Heart right ventricle (tissue), 16 donors: ENCODE measurements around the gene HORMAD2. TPM values are rescaled to one million over a fixed set of nuclear protein-coding genes. Genes with fewer than 3 reads are reported as not detected.

ENCODE experiments used
- ATAC-seq, 8 donors: fragments of 200-7000 bp; cut with Tn5 transposase; one replicate each; pipeline ENCODE4 v1.9.1; 2020; ENCODE audit warnings: mild to moderate bottlenecking in 8 of 8, moderate library complexity in 8 of 8, moderate number of reproducible peaks in 1 of 8
- DNase-seq, 2 donors: peaks; one replicate each; pipeline ENCODE4 v3.0.0-alpha.2; 2020
- H3K27ac ChIP-seq, 10 donors: fragments of 200-600 bp; sonication (generic) in 2 of 10; one replicate each; pipeline versions ENCODE4 v1.5.0 to v1.8.0; 2020 to 2022; ENCODE audit warnings: mild to moderate bottlenecking in 3 of 10
- H3K27me3 ChIP-seq, 7 donors: fragments of 200-600 bp; one replicate each; pipeline ENCODE4 v1.8.0; 2021 to 2022; ENCODE audit warnings: mild to moderate bottlenecking in 2 of 7
- H3K36me3 ChIP-seq, 9 donors: fragments of 200-600 bp; sonication (generic) in 1 of 9; one replicate each; pipeline versions ENCODE4 v1.5.0 to v1.8.0; 2020 to 2022; ENCODE audit warnings: mild to moderate bottlenecking in 2 of 9
- H3K4me1 ChIP-seq, 9 donors: fragments of 200-600 bp; sonication (generic) in 1 of 9; one replicate each; pipeline versions ENCODE4 v1.5.0 to v1.8.0; 2020 to 2022; ENCODE audit warnings: mild to moderate bottlenecking in 4 of 9
- H3K4me3 ChIP-seq, 10 donors: fragments of 200-600 bp; sonication (generic) in 2 of 10; one replicate each; pipeline versions ENCODE4 v1.5.0 to v1.8.0; 2020 to 2022; ENCODE audit warnings: mild to moderate bottlenecking in 7 of 10, moderate library complexity in 2 of 10
- H3K9me3 ChIP-seq, 11 donors: fragments of 200-600 bp in 10 of 11; sonication (generic) in 2 of 11; one replicate each; pipeline versions ENCODE4 v1.5.0 to v1.8.0; 2013 to 2022; ENCODE audit warnings: mild to moderate bottlenecking in 2 of 11, control low read depth in 1 of 11, moderate library complexity in 1 of 11
- WGBS, 2 donors: extraction: QIAGEN DNeasy Blood & Tissue Kit; methylation state at CpG; one replicate each; pipeline ENCODE4 v1.1.7; 2013; ENCODE audit warnings: inconsistent platforms in 1 of 2; 5-methylcytosine and 5-hydroxymethylcytosine counted together
- intact Hi-C, 10 donors: fragments of 100-400 bp; cut with DNase I; formaldehyde crosslinking; loops; one replicate each; pipeline versions ENCODE4 v1.11.1 to v1.14.2; 2022
- polyA plus RNA-seq, 2 donors: library from polyadenylated mRNA; stranded (reverse); fragments of 200-250 nt; gene quantifications; one replicate each; pipeline ENCODE4 v1.2.3, GENCODE V29; 2013
- total RNA-seq, 10 donors: library from RNA; stranded (reverse); fragmentation: NEBNext Ultra II Directional in 3 of 10; extraction: Animal tissue kit (Norgen Biotek cat#: 25700) in 3 of 10; gene quantifications; one replicate each; pipeline versions ENCODE4 v1.2.1 to v1.2.4, GENCODE V29; 2021 to 2023
- TF ChIP-seq, protein P1 (sequence below), 9 donors: fragments of 200-600 bp; sonication (generic) in 2 of 9; IDR thresholded peaks; one replicate each; pipeline versions ENCODE4 v1.5.0 to v1.8.0; 2021 to 2022; ENCODE audit warnings: antibody characterized with exemption in 9 of 9, mild to moderate bottlenecking in 5 of 9, moderate library complexity in 1 of 9
- donor health status: Arrhythmogenic right ventricular cardiomyopathy.
- donor health status: ischemic (EF 13 %, LVEDD 7.1; RV severe dilation, severe dysfunction).
- donor health status: healthy with polysubstance abuse.
- donor health status: DM: no; HTN: yes; CAD: no.
- donor health status: DM: no; HTN: no; CAD: no.
- donor health status: ischemic (EF 25% LVEDD 6.9; RV normal size, moderate dysfunction).
- donor health status: ischemic (EF 25% LVEDD 5.7; RV mildly dilated, moderate dysfunction).
- donor health status: healthy.
- donor health status: DM: yes; HTN: yes; CAD: no.
- donor health status: Ischemic cardiomyopathy.
- donor health status: ischemic (EF 35%, LVEDD 5.7; RV mildly dilated, moderate dysfunction).
- donor health status: nonischemic (EF 11% LVEDD 7.7; RV severe dilation, severe dysfunction).
- donor health status: DM: yes; HTN: yes; CAD: no.
- donor health status: PGD.
- donor health status: ischemic (EF 29% LVEDD 5.4; RV normal size, mild dysfunction).
- donor health status: nonischemic (EF 23%, LVEDD 6.1; RV moderate dilation, normal function).

The HORMAD2 gene
- total and polyA plus RNA-seq, 12 donors = not detected

DNA sequence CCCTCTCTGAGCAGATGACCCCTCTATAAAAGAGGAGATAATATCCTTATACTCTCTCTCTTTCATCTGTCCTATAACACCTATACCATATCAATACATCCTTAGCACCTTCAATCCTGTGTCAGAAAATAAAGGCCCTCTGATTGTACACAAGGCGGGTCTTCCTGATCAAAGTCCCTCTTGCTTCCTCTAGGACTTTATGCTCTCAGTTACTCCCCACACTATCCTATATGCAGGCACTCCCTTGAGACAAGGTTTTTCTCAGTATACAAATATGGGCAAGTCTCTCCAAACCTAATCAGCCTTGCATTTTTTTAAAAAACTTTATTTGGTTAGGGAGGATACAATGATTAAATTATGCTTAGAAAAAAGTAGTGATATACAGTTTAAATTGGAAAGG, 17.3 kb upstream of the HORMAD2 start:
- H3K27me3 ChIP-seq = no peaks in the 10 kb centered on the region
- DNase-seq (no peak), ATAC-seq (no peak)
- no peaks in the 10 kb centered on the region for H3K36me3 ChIP-seq
- peaks cover 0 to 34% (median 15%) of the 10 kb centered on the region in 11 donors for H3K9me3 ChIP-seq
- intact Hi-C loops = no loop called here
- no peak overlapping the region for H3K4me3 ChIP-seq
- no peak overlapping the region for H3K27ac ChIP-seq
- H3K4me1 ChIP-seq = no peaks in the 10 kb centered on the region
- WGBS, 2 donors = 80 to 87% methylated on average over 1 of the region's 1 CpG
- TF ChIP-seq, protein P1, sequence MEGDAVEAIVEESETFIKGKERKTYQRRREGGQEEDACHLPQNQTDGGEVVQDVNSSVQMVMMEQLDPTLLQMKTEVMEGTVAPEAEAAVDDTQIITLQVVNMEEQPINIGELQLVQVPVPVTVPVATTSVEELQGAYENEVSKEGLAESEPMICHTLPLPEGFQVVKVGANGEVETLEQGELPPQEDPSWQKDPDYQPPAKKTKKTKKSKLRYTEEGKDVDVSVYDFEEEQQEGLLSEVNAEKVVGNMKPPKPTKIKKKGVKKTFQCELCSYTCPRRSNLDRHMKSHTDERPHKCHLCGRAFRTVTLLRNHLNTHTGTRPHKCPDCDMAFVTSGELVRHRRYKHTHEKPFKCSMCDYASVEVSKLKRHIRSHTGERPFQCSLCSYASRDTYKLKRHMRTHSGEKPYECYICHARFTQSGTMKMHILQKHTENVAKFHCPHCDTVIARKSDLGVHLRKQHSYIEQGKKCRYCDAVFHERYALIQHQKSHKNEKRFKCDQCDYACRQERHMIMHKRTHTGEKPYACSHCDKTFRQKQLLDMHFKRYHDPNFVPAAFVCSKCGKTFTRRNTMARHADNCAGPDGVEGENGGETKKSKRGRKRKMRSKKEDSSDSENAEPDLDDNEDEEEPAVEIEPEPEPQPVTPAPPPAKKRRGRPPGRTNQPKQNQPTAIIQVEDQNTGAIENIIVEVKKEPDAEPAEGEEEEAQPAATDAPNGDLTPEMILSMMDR (IDR thresholded peaks at IDR 0.05) = no peak

DNA sequence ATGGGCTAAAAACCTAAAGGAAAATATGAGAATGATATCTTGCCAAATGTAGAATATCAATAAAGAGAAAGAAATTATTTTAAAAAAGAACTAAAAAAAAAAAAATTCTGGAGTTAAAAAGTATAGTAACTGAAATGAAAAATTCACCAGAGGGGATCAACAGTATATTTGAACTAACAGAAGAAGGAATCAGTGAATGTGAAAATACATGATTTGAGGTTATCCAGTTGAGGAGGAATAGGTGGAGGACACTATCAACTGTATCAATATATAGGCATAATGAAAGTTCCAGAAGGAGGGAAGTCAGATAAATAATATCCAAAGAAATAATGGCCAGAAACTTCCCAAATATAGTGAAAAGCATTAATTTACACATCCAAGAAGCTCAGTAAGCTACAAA, 16.1 kb upstream of the HORMAD2 start:
- Histone ChIP-seq H3K27me3 (no peaks in the 10 kb centered on the region), H3K36me3 (no peaks in the 10 kb centered on the region), H3K9me3 (peaks cover 0 to 33% (median 15%) of the 10 kb centered on the region in 11 donors), H3K4me3 (no peak overlapping the region), H3K27ac (no peak overlapping the region), H3K4me1 (no peaks in the 10 kb centered on the region)
- no peak for ATAC-seq
- TF ChIP-seq, protein P1 (IDR thresholded peaks at IDR 0.05) = no peak
- no peak for DNase-seq
- intact Hi-C loops = no loop called here

DNA sequence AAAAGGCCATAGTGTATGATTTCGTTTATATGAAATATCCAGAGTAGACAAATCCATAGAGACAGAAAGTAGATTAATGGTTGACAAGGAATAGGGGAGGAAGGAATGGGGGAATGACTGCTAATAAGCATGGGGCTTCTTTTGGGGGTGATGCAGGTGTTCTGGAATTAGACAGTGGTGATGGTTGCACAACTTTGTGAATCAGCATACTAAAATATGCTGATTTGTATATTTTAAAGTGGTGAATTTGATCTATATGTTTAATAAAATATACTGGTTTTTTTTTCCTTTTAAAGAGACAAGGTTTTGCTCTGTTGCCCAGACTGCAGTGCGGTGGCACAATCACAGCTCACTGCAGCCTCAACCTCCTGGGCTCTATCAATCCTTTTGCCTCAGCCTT, 6.5 kb upstream of the HORMAD2 start:
- TF ChIP-seq, protein P1 (IDR thresholded peaks at IDR 0.05) = no peak
- Histone ChIP-seq H3K36me3 (no peaks in the 10 kb centered on the region), H3K27ac (no peak overlapping the region), H3K9me3 (peaks cover 0 to 4% (median 0%) of the 10 kb centered on the region in 11 donors), H3K4me3 (no peak overlapping the region), H3K27me3 (peaks cover 0 to 27% (median 20%) of the 10 kb centered on the region in 7 donors), H3K4me1 (no peaks in the 10 kb centered on the region)
- WGBS, 2 donors = 67 to 76% methylated on average over 2 of the region's 2 CpGs
- DNase-seq = no peak
- intact Hi-C loops = no loop called here
- no peak for ATAC-seq

DNA sequence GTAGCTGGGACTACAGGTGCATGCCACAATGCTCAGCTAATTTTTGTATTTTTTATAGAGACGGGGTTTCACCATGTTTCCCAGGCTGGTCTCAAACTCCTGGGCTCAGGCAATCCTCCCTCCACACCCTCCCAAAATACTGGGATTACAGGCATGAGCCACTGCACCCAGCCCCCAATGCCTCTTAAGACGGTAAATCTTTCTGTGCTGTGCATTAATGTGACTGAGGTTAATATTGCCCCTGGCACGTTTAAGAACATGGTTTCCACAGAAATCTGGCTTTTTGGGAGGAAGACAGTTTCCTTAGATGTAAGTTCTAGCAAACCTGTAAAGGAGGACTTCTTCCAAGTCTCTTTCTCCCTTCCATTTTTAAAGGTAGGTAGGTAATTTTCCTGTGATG, 6.1 kb upstream of the HORMAD2 start:
- H3K4me3 ChIP-seq = no peak overlapping the region
- 73 to 74% methylated on average over 3 of the region's 3 CpGs for WGBS, 2 donors
- intact Hi-C loops = no loop called here
- H3K36me3 ChIP-seq = no peaks in the 10 kb centered on the region
- ATAC-seq (no peak), DNase-seq (no peak)
- no peaks in the 10 kb centered on the region for H3K4me1 ChIP-seq
- peaks cover 0 to 4% (median 0%) of the 10 kb centered on the region in 11 donors for H3K9me3 ChIP-seq
- H3K27ac ChIP-seq = no peak overlapping the region
- TF ChIP-seq, protein P1 (IDR thresholded peaks at IDR 0.05) = no peak
- H3K27me3 ChIP-seq = peaks cover 0 to 31% (median 21%) of the 10 kb centered on the region in 7 donors
